H9 (cell line): ENCODE measurements around the gene ENDOU. TPM values are rescaled to one million over a fixed set of nuclear protein-coding genes. Genes with fewer than 3 reads are reported as not detected.

Experiments used
- DNase-seq: peaks from one replicate; pipeline ENCODE4 v3.0.0-alpha.2; 2017
- H2AFZ ChIP-seq: one replicate; pipeline ENCODE4 v1.6.1; 2013; ENCODE audit warnings: mild to moderate bottlenecking, low read length, control low read depth, moderate library complexity
- H2AK5ac ChIP-seq: 2 replicates; pipeline ENCODE4 v1.6.1; 2013; ENCODE audit warnings: low read length, control low read depth, mixed read lengths; ENCODE audit not compliant: insufficient read length
- H2BK120ac ChIP-seq: one replicate; pipeline ENCODE4 v1.6.1; 2013; ENCODE audit warnings: low read depth, mild to moderate bottlenecking, low read length, control low read depth, inconsistent platforms; ENCODE audit not compliant: poor library complexity, severe bottlenecking
- H2BK12ac ChIP-seq: 2 replicates; pipeline ENCODE4 v1.6.1; 2013; ENCODE audit warnings: low read length, control low read depth, mixed read lengths, low read depth; ENCODE audit not compliant: insufficient read length
- H2BK15ac ChIP-seq: 2 replicates; pipeline ENCODE4 v1.6.1; 2013; ENCODE audit warnings: low read depth, low read length, control low read depth
- H2BK20ac ChIP-seq: one replicate; pipeline ENCODE4 v1.6.1; 2013; ENCODE audit warnings: low read depth, mild to moderate bottlenecking, low read length, control low read depth, inconsistent platforms; ENCODE audit not compliant: poor library complexity, severe bottlenecking
- H2BK5ac ChIP-seq: 2 replicates; pipeline ENCODE4 v1.6.1; 2013; ENCODE audit warnings: low read length, control low read depth, mixed read lengths; ENCODE audit not compliant: insufficient read length
- H3K14ac ChIP-seq: 2 replicates; pipeline ENCODE4 v1.6.1; 2013; ENCODE audit warnings: low read length, control low read depth; ENCODE audit not compliant: insufficient read depth
- H3K18ac ChIP-seq: 2 replicates; pipeline ENCODE4 v1.6.1; 2013; ENCODE audit warnings: low read depth, mild to moderate bottlenecking, mixed read lengths, low read length, control low read depth; ENCODE audit not compliant: insufficient read length
- H3K23ac ChIP-seq: 2 replicates; pipeline ENCODE4 v1.6.1; 2013; ENCODE audit warnings: low read length, control low read depth, mixed read lengths, low read depth; ENCODE audit not compliant: insufficient read length
- H3K23me2 ChIP-seq: 2 replicates; pipeline ENCODE4 v1.6.1; 2013; ENCODE audit warnings: low read depth, mild to moderate bottlenecking, mixed read lengths, low read length, control low read depth; ENCODE audit not compliant: insufficient read length, poor library complexity, severe bottlenecking
- H3K27ac ChIP-seq: 2 replicates; pipeline ENCODE4 v1.5.1; 2013; ENCODE audit warnings: low read length, control low read depth, mixed read lengths, low read depth; ENCODE audit not compliant: insufficient read length
- H3K27me3 ChIP-seq: 2 replicates; pipeline ENCODE4 v1.6.1; 2013; ENCODE audit warnings: low read length, control low read depth, inconsistent platforms; ENCODE audit not compliant: insufficient read depth
- H3K4ac ChIP-seq: 2 replicates; pipeline ENCODE4 v1.6.1; 2013; ENCODE audit warnings: low read depth, mild to moderate bottlenecking, control low read depth, inconsistent platforms, low read length, moderate library complexity
- H3K4me1 ChIP-seq: 2 replicates; pipeline ENCODE4 v1.6.1; 2013; ENCODE audit warnings: low read length, control low read depth, inconsistent platforms; ENCODE audit not compliant: insufficient read depth
- H3K4me2 ChIP-seq: 2 replicates; pipeline ENCODE4 v1.6.1; 2013; ENCODE audit warnings: low read length, control low read depth, mixed read lengths; ENCODE audit not compliant: insufficient read length, insufficient read depth
- H3K56ac ChIP-seq: 2 replicates; pipeline ENCODE4 v1.6.1; 2013; ENCODE audit warnings: low read depth, mild to moderate bottlenecking, mixed read lengths, low read length, control low read depth; ENCODE audit not compliant: insufficient read length
- H3K79me1 ChIP-seq: 2 replicates; pipeline ENCODE4 v1.6.1; 2013; ENCODE audit warnings: low read depth, mild to moderate bottlenecking, moderate library complexity, low read length, control low read depth, inconsistent platforms; ENCODE audit not compliant: insufficient read depth, poor library complexity, severe bottlenecking
- H3K79me2 ChIP-seq: 2 replicates; pipeline ENCODE4 v1.6.1; 2013; ENCODE audit warnings: low read length, control low read depth, inconsistent platforms; ENCODE audit not compliant: insufficient read depth
- H3K9ac ChIP-seq: 2 replicates; pipeline ENCODE4 v1.6.1; 2013; ENCODE audit warnings: low read length, control low read depth, mixed read lengths; ENCODE audit not compliant: insufficient read length; ENCODE audit errors: extremely low read depth
- H3K9me3 ChIP-seq: one replicate; pipeline ENCODE4 v1.6.1; 2013; ENCODE audit warnings: low read depth, low read length, inconsistent platforms; ENCODE audit not compliant: control insufficient read depth
- H3T11ph ChIP-seq: one replicate; pipeline ENCODE4 v1.6.1; 2013; ENCODE audit warnings: mild to moderate bottlenecking, low read length, control low read depth, inconsistent platforms
- H4K20me1 ChIP-seq: one replicate; pipeline ENCODE4 v1.6.1; 2013; ENCODE audit not compliant: control insufficient read depth, insufficient read length, insufficient read depth
- H4K5ac ChIP-seq: 2 replicates; pipeline ENCODE4 v1.6.1; 2013; ENCODE audit warnings: low read depth, mild to moderate bottlenecking, mixed read lengths, low read length, control low read depth; ENCODE audit not compliant: insufficient read length
- H4K8ac ChIP-seq: replicated peaks from 2 replicates; pipeline ENCODE4 v1.6.1; 2013; ENCODE audit warnings: low read length, control low read depth, mixed read lengths, low read depth; ENCODE audit not compliant: insufficient read length
- H4K91ac ChIP-seq: 2 replicates; pipeline ENCODE4 v1.6.1; 2013; ENCODE audit warnings: low read depth, mild to moderate bottlenecking, moderate library complexity, mixed read lengths, low read length, control low read depth; ENCODE audit not compliant: insufficient read length
- H3K27ac Mint-ChIP-seq, 3 experiments: 2 replicates in 2 of 3; 3 replicates in 1 of 3; pipeline ENCODE4 v1.8.0; 2020 to 2021; ENCODE audit warnings: mixed read lengths in 3 of 3, mild to moderate bottlenecking in 1 of 3, moderate library complexity in 1 of 3
- H3K27me3 Mint-ChIP-seq: 2 replicates; pipeline ENCODE4 v1.8.0; 2021; ENCODE audit warnings: low read depth, mild to moderate bottlenecking, moderate library complexity, mixed read lengths
- H3K36me3 Mint-ChIP-seq, 3 experiments: 2 replicates in 2 of 3; 3 replicates in 1 of 3; pipeline ENCODE4 v1.8.0; 2020 to 2021; ENCODE audit warnings: low read depth in 3 of 3, mixed read lengths in 3 of 3; ENCODE audit not compliant: insufficient read depth in 1 of 3
- H3K4me1 Mint-ChIP-seq, 2 experiments: 2 replicates each; pipeline ENCODE4 v1.8.0; 2020; ENCODE audit warnings: mixed read lengths in 2 of 2
- H3K4me3 Mint-ChIP-seq, 2 experiments: 2 replicates in 1 of 2; 3 replicates in 1 of 2; pipeline ENCODE4 v1.8.0; 2020 to 2021; ENCODE audit warnings: mild to moderate bottlenecking in 2 of 2, mixed read lengths in 2 of 2, moderate library complexity in 1 of 2
- H3K9me3 Mint-ChIP-seq, 2 experiments: 2 replicates in 1 of 2; 3 replicates in 1 of 2; pipeline ENCODE4 v1.8.0; 2020; ENCODE audit warnings: mild to moderate bottlenecking in 2 of 2, mixed read lengths in 2 of 2, moderate library complexity in 1 of 2
- WGBS: extraction: QIAGEN DNeasy Blood & Tissue Kit; methylation state at CpG from one replicate; pipeline ENCODE4 v1.1.7; 2013; ENCODE audit warnings: missing lambda C conversion rate, low lambda C conversion rate, mixed read lengths; ENCODE audit not compliant: insufficient read length; ENCODE audit errors: extremely low coverage; 5-methylcytosine and 5-hydroxymethylcytosine counted together
- total RNA-seq: library from RNA; stranded (reverse); gene quantifications from 2 replicates; pipeline ENCODE4 v1.2.1, GENCODE V29; 2021
- TF ChIP-seq, protein P1 (sequence below): fragments of 200-600 bp; sonication (generic); conservative IDR thresholded peaks from 3 replicates; pipeline ENCODE4 v1.8.0; 2021; ENCODE audit warnings: antibody characterized with exemption, mild to moderate bottlenecking

ENDOU gene
- total RNA-seq, 1 experiment from 2014 or later: not detected

DNA sequence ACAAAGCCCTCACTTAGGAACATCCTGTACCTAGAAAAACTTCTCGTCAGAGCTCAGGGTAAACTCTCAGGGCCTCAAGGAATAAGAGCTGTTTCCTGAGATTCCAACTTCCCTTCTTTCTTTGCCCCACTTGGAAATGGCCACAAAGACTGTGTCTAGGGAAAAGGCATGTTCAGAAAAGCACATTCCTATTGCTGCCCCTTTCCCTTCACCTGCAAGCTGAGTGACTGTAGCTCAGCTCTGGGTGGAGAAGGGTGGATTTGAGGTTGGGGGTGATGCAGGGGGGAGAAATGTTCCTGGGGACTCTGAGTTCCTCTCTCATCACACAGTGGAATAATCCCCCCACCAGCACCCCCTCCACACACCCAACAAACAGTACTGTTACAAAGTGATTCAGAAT, 6.8 kb downstream of the ENDOU start:
- Mint-ChIP-seq H3K4me3 (no peak overlapping the region), H3K27me3 (peaks cover 44% of the 10 kb centered on the region)
- H3K14ac ChIP-seq: no peak overlapping the region

More for the DNA sequence above, 6.8 kb downstream of the ENDOU start:
- Mint-ChIP-seq H3K4me1 (peaks cover 26 to 28% of the 10 kb centered on the region in 2 experiments), H3K9me3 (no peaks in the 10 kb centered on the region), H3K27ac (no peak overlapping the region), H3K36me3 (no peaks in the 10 kb centered on the region; a peak in 1 of 7 replicates)
- H3T11ph ChIP-seq: no peak overlapping the region
- H2AFZ ChIP-seq: no peak overlapping the region
- no peak overlapping the region for H2BK15ac ChIP-seq
- TF ChIP-seq, protein P1, sequence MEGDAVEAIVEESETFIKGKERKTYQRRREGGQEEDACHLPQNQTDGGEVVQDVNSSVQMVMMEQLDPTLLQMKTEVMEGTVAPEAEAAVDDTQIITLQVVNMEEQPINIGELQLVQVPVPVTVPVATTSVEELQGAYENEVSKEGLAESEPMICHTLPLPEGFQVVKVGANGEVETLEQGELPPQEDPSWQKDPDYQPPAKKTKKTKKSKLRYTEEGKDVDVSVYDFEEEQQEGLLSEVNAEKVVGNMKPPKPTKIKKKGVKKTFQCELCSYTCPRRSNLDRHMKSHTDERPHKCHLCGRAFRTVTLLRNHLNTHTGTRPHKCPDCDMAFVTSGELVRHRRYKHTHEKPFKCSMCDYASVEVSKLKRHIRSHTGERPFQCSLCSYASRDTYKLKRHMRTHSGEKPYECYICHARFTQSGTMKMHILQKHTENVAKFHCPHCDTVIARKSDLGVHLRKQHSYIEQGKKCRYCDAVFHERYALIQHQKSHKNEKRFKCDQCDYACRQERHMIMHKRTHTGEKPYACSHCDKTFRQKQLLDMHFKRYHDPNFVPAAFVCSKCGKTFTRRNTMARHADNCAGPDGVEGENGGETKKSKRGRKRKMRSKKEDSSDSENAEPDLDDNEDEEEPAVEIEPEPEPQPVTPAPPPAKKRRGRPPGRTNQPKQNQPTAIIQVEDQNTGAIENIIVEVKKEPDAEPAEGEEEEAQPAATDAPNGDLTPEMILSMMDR: no peak
- no peak overlapping the region for H3K4ac ChIP-seq
- no peak for DNase-seq
- no peak overlapping the region for H2BK120ac ChIP-seq
- no peak overlapping the region for H3K56ac ChIP-seq
- H4K91ac ChIP-seq: no peak overlapping the region
- no peak overlapping the region for H2BK5ac ChIP-seq
- no peak overlapping the region for H3K4me2 ChIP-seq
- H2AK5ac ChIP-seq: no peak overlapping the region
- H3K9ac ChIP-seq: no peak overlapping the region
- H4K20me1 ChIP-seq: no peaks in the 10 kb centered on the region
- H2BK12ac ChIP-seq: no peak overlapping the region
- H4K5ac ChIP-seq: no peak overlapping the region
- no peaks in the 10 kb centered on the region for H3K9me3 ChIP-seq
- no CpG with 5 or more reads among the region's 1 CpG for WGBS
- no peak overlapping the region for H3K18ac ChIP-seq
- H4K8ac ChIP-seq: no peak overlapping the region
- no peaks in the 10 kb centered on the region for H3K79me1 ChIP-seq
- H3K27me3 ChIP-seq: peaks cover 3% of the 10 kb centered on the region; the same call in 1 of the 2 replicates
- H2BK20ac ChIP-seq: no peak overlapping the region
- H3K4me1 ChIP-seq: no peaks in the 10 kb centered on the region
- H3K23me2 ChIP-seq: no peaks in the 10 kb centered on the region
- no peak overlapping the region for H3K27ac ChIP-seq
- H3K79me2 ChIP-seq: no peaks in the 10 kb centered on the region
- no peak overlapping the region for H3K23ac ChIP-seq
